Measurements from ENCODE around the gene DISC1.

- TF ChIP-seq CTCF (IDR thresholded peaks at IDR 0.05; ENCODE audit: insufficient read depth, low read length, poor library complexity, severe bottlenecking), result no peak
- TF ChIP-seq EZH2phosphoT487 (conservative IDR thresholded peaks at IDR 0.05; ENCODE audit: low read length), result no peak
Measured at GRCh38 chr1:231676487-231676886, 49.9 kb downstream of the DISC1 start.
